ENCODE measurements around the gene DCLK1. TPM values are rescaled to one million over a fixed set of nuclear protein-coding genes. Genes with fewer than 3 reads are reported as not detected.

The DCLK1 gene
- total RNA-seq, 2 experiments from 2014 or later: not detected

DNA sequence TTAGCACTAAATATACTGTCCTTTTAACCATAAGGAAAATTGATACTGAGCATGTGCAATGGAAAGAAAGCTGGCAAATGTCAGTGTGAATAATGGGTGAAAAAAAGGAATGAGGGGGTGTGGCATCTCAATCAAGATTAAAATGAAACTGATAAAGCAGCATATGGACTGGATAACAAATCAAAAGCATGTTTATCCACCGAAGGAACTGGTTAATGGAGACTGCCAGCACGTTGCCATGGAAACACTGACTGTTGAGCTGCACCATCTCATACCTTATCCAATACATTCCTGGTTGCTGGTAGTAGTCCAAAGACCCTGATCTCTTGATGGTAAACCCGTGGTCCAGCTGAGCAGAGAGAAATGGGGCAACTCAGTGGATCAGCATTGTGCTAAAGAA is 343.2 kb downstream of the DCLK1 start:
- ChIA-PET POLR2A (no interaction called here), CTCF (interaction anchor here (1.8 kb wide), 1 partner anchor 10 kb away, joined by 4 read pairs; no protein-coding TSS in a partner anchor)
- H3K4me3 Mint-ChIP-seq: no peak overlapping the region
- H3K4me1 Mint-ChIP-seq (ENCODE audit: low read depth): no peaks in the 10 kb centered on the region
- no peak overlapping the region for H3K27ac Mint-ChIP-seq
- ATAC-seq (no peak), DNase-seq (no peak)
- H3K27me3 Mint-ChIP-seq: peaks cover 2% of the 10 kb centered on the region
- H3K9me3 Mint-ChIP-seq: no peaks in the 10 kb centered on the region
- intact Hi-C loops (cut with micrococcal nuclease): no loop called here
- H3K36me3 Mint-ChIP-seq (ENCODE audit: low read depth): no peaks in the 10 kb centered on the region
- TF ChIP-seq, protein P1, sequence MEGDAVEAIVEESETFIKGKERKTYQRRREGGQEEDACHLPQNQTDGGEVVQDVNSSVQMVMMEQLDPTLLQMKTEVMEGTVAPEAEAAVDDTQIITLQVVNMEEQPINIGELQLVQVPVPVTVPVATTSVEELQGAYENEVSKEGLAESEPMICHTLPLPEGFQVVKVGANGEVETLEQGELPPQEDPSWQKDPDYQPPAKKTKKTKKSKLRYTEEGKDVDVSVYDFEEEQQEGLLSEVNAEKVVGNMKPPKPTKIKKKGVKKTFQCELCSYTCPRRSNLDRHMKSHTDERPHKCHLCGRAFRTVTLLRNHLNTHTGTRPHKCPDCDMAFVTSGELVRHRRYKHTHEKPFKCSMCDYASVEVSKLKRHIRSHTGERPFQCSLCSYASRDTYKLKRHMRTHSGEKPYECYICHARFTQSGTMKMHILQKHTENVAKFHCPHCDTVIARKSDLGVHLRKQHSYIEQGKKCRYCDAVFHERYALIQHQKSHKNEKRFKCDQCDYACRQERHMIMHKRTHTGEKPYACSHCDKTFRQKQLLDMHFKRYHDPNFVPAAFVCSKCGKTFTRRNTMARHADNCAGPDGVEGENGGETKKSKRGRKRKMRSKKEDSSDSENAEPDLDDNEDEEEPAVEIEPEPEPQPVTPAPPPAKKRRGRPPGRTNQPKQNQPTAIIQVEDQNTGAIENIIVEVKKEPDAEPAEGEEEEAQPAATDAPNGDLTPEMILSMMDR (IDR thresholded peaks at IDR 0.05): no peak

DNA sequence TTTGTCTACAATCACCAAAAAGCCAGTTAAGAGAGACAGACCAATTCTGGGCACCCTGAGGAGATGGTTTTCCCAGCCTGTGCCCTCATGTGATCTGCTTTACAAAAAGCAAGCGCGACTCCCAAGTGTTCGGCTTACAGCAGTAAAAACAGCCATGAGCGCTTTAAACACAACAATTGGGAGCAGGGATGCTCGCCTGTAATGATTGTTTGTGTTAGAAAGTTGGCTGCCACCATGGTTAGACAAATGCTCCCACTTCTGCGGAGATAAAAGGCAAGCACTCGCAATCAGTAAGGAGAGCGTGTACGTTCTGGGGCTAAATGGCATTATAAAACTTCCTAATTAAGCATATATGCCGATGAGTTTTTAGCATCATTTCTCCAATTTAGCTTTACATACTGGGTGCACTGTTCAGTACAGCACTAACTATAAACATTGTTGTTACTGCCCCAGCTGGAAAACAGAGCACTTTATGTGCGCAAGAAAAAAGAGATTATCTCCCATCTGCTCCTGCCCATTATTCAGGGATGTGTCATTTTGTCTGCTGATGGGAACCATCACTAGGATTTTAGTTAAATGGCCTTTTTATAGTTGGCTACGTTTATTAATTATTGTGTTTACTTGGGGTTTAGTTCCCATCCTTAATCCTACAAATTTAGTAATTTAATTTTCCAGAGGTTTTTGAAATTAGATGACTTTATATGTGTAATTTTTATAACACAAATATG is 345.4 kb downstream of the DCLK1 start:
- H3K4me3 Mint-ChIP-seq: no peak overlapping the region
- ChIA-PET POLR2A (no interaction called here), CTCF (interaction anchor here (0.5 kb wide), 1 partner anchor 169 kb away, joined by 3 read pairs; no protein-coding TSS in a partner anchor)
- no peak for ATAC-seq
- DNase-seq: no peak
- TF ChIP-seq, protein P1 (IDR thresholded peaks at IDR 0.05): no peak
- H3K27ac Mint-ChIP-seq: no peak overlapping the region
- H3K27me3 Mint-ChIP-seq: peaks cover 2% of the 10 kb centered on the region
- no peaks in the 10 kb centered on the region for H3K4me1 Mint-ChIP-seq (ENCODE audit: low read depth)
- intact Hi-C loops (cut with micrococcal nuclease): no loop called here
- H3K9me3 Mint-ChIP-seq: no peaks in the 10 kb centered on the region
- no peaks in the 10 kb centered on the region for H3K36me3 Mint-ChIP-seq (ENCODE audit: low read depth)

DNA sequence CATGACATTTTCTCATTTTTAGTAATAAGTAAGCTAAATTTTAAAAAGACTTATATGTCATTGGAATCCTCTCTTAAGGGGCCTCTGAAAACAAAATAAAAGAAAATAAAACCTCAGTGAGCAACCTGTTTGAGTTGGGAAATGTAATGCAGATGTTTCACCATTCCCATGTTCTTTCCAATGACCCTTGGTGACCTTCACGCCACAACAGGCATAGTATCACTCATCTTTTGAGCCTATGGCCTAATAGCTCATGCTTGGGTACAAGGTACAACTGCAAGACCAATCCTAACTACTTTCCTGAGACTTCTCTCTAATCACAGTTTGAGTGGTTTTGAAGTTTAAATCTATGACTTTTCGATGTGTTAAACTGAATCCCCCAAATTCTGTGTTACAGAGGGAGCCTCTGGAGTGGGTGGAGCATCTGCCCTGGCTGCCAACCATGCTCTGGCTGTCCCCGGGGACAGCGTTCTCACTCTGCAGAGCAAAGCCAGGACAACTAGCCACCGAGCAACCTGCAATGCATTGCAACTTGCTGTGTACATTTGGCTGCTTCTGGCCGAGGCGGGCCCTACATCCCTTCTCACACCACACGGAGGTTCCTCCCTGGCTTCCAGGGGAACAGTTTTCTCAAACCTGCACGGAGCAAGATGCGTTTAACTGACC is 346.8 kb downstream of the DCLK1 start:
- ChIA-PET POLR2A (no interaction called here), CTCF (no interaction called here)
- TF ChIP-seq, protein P1 (IDR thresholded peaks at IDR 0.05): no peak
- Mint-ChIP-seq H3K27ac (no peak overlapping the region), H3K36me3 (ENCODE audit: low read depth) (no peaks in the 10 kb centered on the region), H3K4me3 (no peak overlapping the region), H3K4me1 (ENCODE audit: low read depth) (no peaks in the 10 kb centered on the region), H3K9me3 (no peaks in the 10 kb centered on the region), H3K27me3 (peaks cover 2% of the 10 kb centered on the region)
- ATAC-seq: no peak
- no peak for DNase-seq
- intact Hi-C loops (cut with micrococcal nuclease): no loop called here

DNA sequence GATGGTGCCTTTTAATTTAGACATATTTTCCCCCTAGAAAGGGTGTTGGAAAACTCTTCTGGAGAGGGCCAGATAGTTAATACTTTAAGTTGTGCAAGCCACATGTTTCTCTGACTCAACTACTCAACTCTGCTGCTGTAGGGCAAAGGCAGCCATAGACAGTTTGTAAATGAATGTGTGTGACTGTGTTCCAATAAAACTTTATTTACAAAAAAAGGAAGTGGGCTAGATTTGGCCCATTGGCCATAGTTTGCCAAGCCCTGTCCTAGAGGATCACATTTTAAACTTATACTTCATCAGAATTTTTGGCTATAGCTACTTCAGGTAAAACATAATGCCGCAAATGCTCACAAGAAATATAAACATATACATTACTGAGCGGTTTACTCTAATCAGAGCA is 348.4 kb downstream of the DCLK1 start:
- TF ChIP-seq, protein P1 (IDR thresholded peaks at IDR 0.05): no peak
- H3K36me3 Mint-ChIP-seq (ENCODE audit: low read depth): no peaks in the 10 kb centered on the region
- ATAC-seq: no peak
- intact Hi-C loops (cut with micrococcal nuclease): no loop called here
- ChIA-PET CTCF (no interaction called here), POLR2A (no interaction called here)
- no peak overlapping the region for H3K4me3 Mint-ChIP-seq
- H3K27ac Mint-ChIP-seq: no peak overlapping the region
- peaks cover 2% of the 10 kb centered on the region for H3K27me3 Mint-ChIP-seq
- no peak for DNase-seq
- no peaks in the 10 kb centered on the region for H3K4me1 Mint-ChIP-seq (ENCODE audit: low read depth)
- H3K9me3 Mint-ChIP-seq: no peaks in the 10 kb centered on the region

All from activated CD8-positive, alpha-beta T cell treated with anti-CD3 and anti-CD28 coated beads for 36 hours (primary cell).